ENCODE data around the gene C9orf78. TPM values are rescaled to one million over a fixed set of nuclear protein-coding genes. Genes with fewer than 3 reads are reported as not detected.

C9orf78 gene
- total RNA-seq, 1 donor from 2014 or later: 77.3 TPM

GRCh38 chr9:129864991-129865647, 30.0 kb upstream of the C9orf78 start:
- H3K4me3 ChIP-seq (ENCODE audit: low read depth, low read length): no peak overlapping the region
- peaks cover 3% of the 10 kb centered on the region for H3K36me3 ChIP-seq (ENCODE audit: control insufficient read depth, insufficient read depth, low read length)
- TF ChIP-seq CTCF (IDR thresholded peaks at IDR 0.05; ENCODE audit: insufficient read depth, low read length, poor library complexity, severe bottlenecking): no peak
- no peaks in the 10 kb centered on the region for H3K27me3 ChIP-seq (ENCODE audit: control insufficient read depth, insufficient read depth, low read length)
- DNase-seq (ENCODE audit: low read depth): no peak

GRCh38 chr9:129863059-129863690, 28.1 kb upstream of the C9orf78 start:
- peak; percentile 31 for DNase-seq (ENCODE audit: low read depth)
- Histone ChIP-seq H3K4me3 (ENCODE audit: low read depth, low read length) (no peak overlapping the region), H3K36me3 (ENCODE audit: control insufficient read depth, insufficient read depth, low read length) (peaks cover 1% of the 10 kb centered on the region), H3K27me3 (ENCODE audit: control insufficient read depth, insufficient read depth, low read length) (no peaks in the 10 kb centered on the region)
- no peak for TF ChIP-seq CTCF (IDR thresholded peaks at IDR 0.05; ENCODE audit: insufficient read depth, low read length, poor library complexity, severe bottlenecking)

GRCh38 chr9:129861447-129861827, 26.4 kb upstream of the C9orf78 start:
- Histone ChIP-seq H3K4me3 (ENCODE audit: low read depth, low read length) (no peak overlapping the region), H3K36me3 (ENCODE audit: control insufficient read depth, insufficient read depth, low read length) (peaks cover 2% of the 10 kb centered on the region), H3K27me3 (ENCODE audit: control insufficient read depth, insufficient read depth, low read length) (no peaks in the 10 kb centered on the region)
- no peak for DNase-seq (ENCODE audit: low read depth)
- no peak for TF ChIP-seq CTCF (IDR thresholded peaks at IDR 0.05; ENCODE audit: insufficient read depth, low read length, poor library complexity, severe bottlenecking)

- no peak overlapping the region for H3K4me3 ChIP-seq (ENCODE audit: low read depth, low read length)
- DNase-seq (ENCODE audit: low read depth): no peak
Measured at GRCh38 chr9:129860653-129861446, 25.8 kb upstream of the C9orf78 start.

More at GRCh38 chr9:129860653-129861446, 25.8 kb upstream of the C9orf78 start:
- Histone ChIP-seq H3K36me3 (ENCODE audit: control insufficient read depth, insufficient read depth, low read length) (peaks cover 2% of the 10 kb centered on the region), H3K27me3 (ENCODE audit: control insufficient read depth, insufficient read depth, low read length) (no peaks in the 10 kb centered on the region)
- no peak for TF ChIP-seq CTCF (IDR thresholded peaks at IDR 0.05; ENCODE audit: insufficient read depth, low read length, poor library complexity, severe bottlenecking)

Measured in kidney epithelial cell (primary cell).